ENCODE data around the gene GRIK2.

Gene GRIK2

GRCh38 chr6:101465863-101466262, 72.4 kb downstream of the GRIK2 start:
- no peaks in the 10 kb centered on the region for H3K4me1 ChIP-seq (ENCODE audit: control insufficient read depth, insufficient read depth, low read length)
- no peak overlapping the region for H3K9ac ChIP-seq (ENCODE audit: low read depth, low read length)
- H3K27me3 ChIP-seq (ENCODE audit: control insufficient read depth, insufficient read depth, low read length) = no peaks in the 10 kb centered on the region
- no peaks in the 10 kb centered on the region for H3K36me3 ChIP-seq (ENCODE audit: control insufficient read depth, insufficient read depth, low read length)
- no peak overlapping the region for H3K4me3 ChIP-seq (ENCODE audit: low read depth, low read length)
- H3K9me3 ChIP-seq (ENCODE audit: control insufficient read depth, insufficient read depth, low read length) = no peaks in the 10 kb centered on the region

- H3K27me3 ChIP-seq (ENCODE audit: control insufficient read depth, insufficient read depth, low read length) = no peaks in the 10 kb centered on the region
Measured at GRCh38 chr6:101477436-101477835, 83.9 kb downstream of the GRIK2 start.

GRCh38 chr6:101478891-101479290, 85.4 kb downstream of the GRIK2 start:
- no peaks in the 10 kb centered on the region for H3K4me1 ChIP-seq (ENCODE audit: control insufficient read depth, insufficient read depth, low read length)
- no peaks in the 10 kb centered on the region for H3K36me3 ChIP-seq (ENCODE audit: control insufficient read depth, insufficient read depth, low read length)
- H3K27me3 ChIP-seq (ENCODE audit: control insufficient read depth, insufficient read depth, low read length) = no peaks in the 10 kb centered on the region
- H3K9me3 ChIP-seq (ENCODE audit: control insufficient read depth, insufficient read depth, low read length) = no peaks in the 10 kb centered on the region
- no peak overlapping the region for H3K9ac ChIP-seq (ENCODE audit: low read depth, low read length)
- H3K4me3 ChIP-seq (ENCODE audit: low read depth, low read length) = no peak overlapping the region

More at GRCh38 chr6:101477436-101477835, 83.9 kb downstream of the GRIK2 start:
- no peaks in the 10 kb centered on the region for H3K36me3 ChIP-seq (ENCODE audit: control insufficient read depth, insufficient read depth, low read length)
- H3K4me1 ChIP-seq (ENCODE audit: control insufficient read depth, insufficient read depth, low read length) = no peaks in the 10 kb centered on the region
- no peaks in the 10 kb centered on the region for H3K9me3 ChIP-seq (ENCODE audit: control insufficient read depth, insufficient read depth, low read length)
- H3K9ac ChIP-seq (ENCODE audit: low read depth, low read length) = no peak overlapping the region
- no peak overlapping the region for H3K4me3 ChIP-seq (ENCODE audit: low read depth, low read length)

- Histone ChIP-seq H3K9ac (ENCODE audit: low read depth, low read length) (no peak overlapping the region), H3K27me3 (ENCODE audit: control insufficient read depth, insufficient read depth, low read length) (no peaks in the 10 kb centered on the region), H3K36me3 (ENCODE audit: control insufficient read depth, insufficient read depth, low read length) (no peaks in the 10 kb centered on the region), H3K4me3 (ENCODE audit: low read depth, low read length) (no peak overlapping the region), H3K9me3 (ENCODE audit: control insufficient read depth, insufficient read depth, low read length) (no peaks in the 10 kb centered on the region), H3K4me1 (ENCODE audit: control insufficient read depth, insufficient read depth, low read length) (peaks cover 7% of the 10 kb centered on the region)
Measured at GRCh38 chr6:101482606-101483005, 89.1 kb downstream of the GRIK2 start.

- Histone ChIP-seq H3K27me3 (ENCODE audit: control insufficient read depth, insufficient read depth, low read length) (no peaks in the 10 kb centered on the region), H3K36me3 (ENCODE audit: control insufficient read depth, insufficient read depth, low read length) (no peaks in the 10 kb centered on the region), H3K9ac (ENCODE audit: low read depth, low read length) (no peak overlapping the region), H3K4me1 (ENCODE audit: control insufficient read depth, insufficient read depth, low read length) (peaks cover 7% of the 10 kb centered on the region), H3K9me3 (ENCODE audit: control insufficient read depth, insufficient read depth, low read length) (no peaks in the 10 kb centered on the region), H3K4me3 (ENCODE audit: low read depth, low read length) (no peak overlapping the region)
Measured at GRCh38 chr6:101484781-101485180, 91.3 kb downstream of the GRIK2 start.

GRCh38 chr6:101486124-101486523, 92.6 kb downstream of the GRIK2 start:
- Histone ChIP-seq H3K9ac (ENCODE audit: low read depth, low read length) (no peak overlapping the region), H3K36me3 (ENCODE audit: control insufficient read depth, insufficient read depth, low read length) (no peaks in the 10 kb centered on the region)

GRCh38 chr6:101486726-101487125, 93.2 kb downstream of the GRIK2 start:
- no peak overlapping the region for H3K9ac ChIP-seq (ENCODE audit: low read depth, low read length)
- no peaks in the 10 kb centered on the region for H3K9me3 ChIP-seq (ENCODE audit: control insufficient read depth, insufficient read depth, low read length)
- no peaks in the 10 kb centered on the region for H3K27me3 ChIP-seq (ENCODE audit: control insufficient read depth, insufficient read depth, low read length)
- peaks cover 7% of the 10 kb centered on the region for H3K4me1 ChIP-seq (ENCODE audit: control insufficient read depth, insufficient read depth, low read length)
- no peaks in the 10 kb centered on the region for H3K36me3 ChIP-seq (ENCODE audit: control insufficient read depth, insufficient read depth, low read length)
- H3K4me3 ChIP-seq (ENCODE audit: low read depth, low read length) = no peak overlapping the region

More at GRCh38 chr6:101486124-101486523, 92.6 kb downstream of the GRIK2 start:
- Histone ChIP-seq H3K9me3 (ENCODE audit: control insufficient read depth, insufficient read depth, low read length) (no peaks in the 10 kb centered on the region), H3K27me3 (ENCODE audit: control insufficient read depth, insufficient read depth, low read length) (no peaks in the 10 kb centered on the region), H3K4me1 (ENCODE audit: control insufficient read depth, insufficient read depth, low read length) (peaks cover 7% of the 10 kb centered on the region), H3K4me3 (ENCODE audit: low read depth, low read length) (no peak overlapping the region)

- H3K9ac ChIP-seq (ENCODE audit: low read depth, low read length) = no peak overlapping the region
- H3K27me3 ChIP-seq (ENCODE audit: control insufficient read depth, insufficient read depth, low read length) = no peaks in the 10 kb centered on the region
- H3K4me1 ChIP-seq (ENCODE audit: control insufficient read depth, insufficient read depth, low read length) = peaks cover 7% of the 10 kb centered on the region
- H3K9me3 ChIP-seq (ENCODE audit: control insufficient read depth, insufficient read depth, low read length) = no peaks in the 10 kb centered on the region
- no peak overlapping the region for H3K4me3 ChIP-seq (ENCODE audit: low read depth, low read length)
- no peaks in the 10 kb centered on the region for H3K36me3 ChIP-seq (ENCODE audit: control insufficient read depth, insufficient read depth, low read length)
Measured at GRCh38 chr6:101489456-101489855, 95.9 kb downstream of the GRIK2 start.

- Histone ChIP-seq H3K27me3 (ENCODE audit: control insufficient read depth, insufficient read depth, low read length) (no peaks in the 10 kb centered on the region), H3K4me1 (ENCODE audit: control insufficient read depth, insufficient read depth, low read length) (peaks cover 6% of the 10 kb centered on the region), H3K9me3 (ENCODE audit: control insufficient read depth, insufficient read depth, low read length) (no peaks in the 10 kb centered on the region), H3K9ac (ENCODE audit: low read depth, low read length) (no peak overlapping the region), H3K4me3 (ENCODE audit: low read depth, low read length) (no peak overlapping the region), H3K36me3 (ENCODE audit: control insufficient read depth, insufficient read depth, low read length) (no peaks in the 10 kb centered on the region)
Measured at GRCh38 chr6:101490857-101491256, 97.3 kb downstream of the GRIK2 start.

GRCh38 chr6:101502818-101503217, 109.3 kb downstream of the GRIK2 start:
- no peaks in the 10 kb centered on the region for H3K4me1 ChIP-seq (ENCODE audit: control insufficient read depth, insufficient read depth, low read length)
- no peak overlapping the region for H3K4me3 ChIP-seq (ENCODE audit: low read depth, low read length)
- H3K9ac ChIP-seq (ENCODE audit: low read depth, low read length) = no peak overlapping the region
- no peaks in the 10 kb centered on the region for H3K9me3 ChIP-seq (ENCODE audit: control insufficient read depth, insufficient read depth, low read length)
- H3K27me3 ChIP-seq (ENCODE audit: control insufficient read depth, insufficient read depth, low read length) = no peaks in the 10 kb centered on the region
- no peaks in the 10 kb centered on the region for H3K36me3 ChIP-seq (ENCODE audit: control insufficient read depth, insufficient read depth, low read length)

GRCh38 chr6:101509536-101509935, 116.0 kb downstream of the GRIK2 start:
- H3K4me1 ChIP-seq (ENCODE audit: control insufficient read depth, insufficient read depth, low read length) = no peaks in the 10 kb centered on the region
- H3K9me3 ChIP-seq (ENCODE audit: control insufficient read depth, insufficient read depth, low read length) = no peaks in the 10 kb centered on the region
- no peak overlapping the region for H3K9ac ChIP-seq (ENCODE audit: low read depth, low read length)
- H3K36me3 ChIP-seq (ENCODE audit: control insufficient read depth, insufficient read depth, low read length) = no peaks in the 10 kb centered on the region
- no peak overlapping the region for H3K4me3 ChIP-seq (ENCODE audit: low read depth, low read length)
- H3K27me3 ChIP-seq (ENCODE audit: control insufficient read depth, insufficient read depth, low read length) = no peaks in the 10 kb centered on the region

GRCh38 chr6:101513181-101513580, 119.7 kb downstream of the GRIK2 start:
- Histone ChIP-seq H3K4me3 (ENCODE audit: low read depth, low read length) (no peak overlapping the region), H3K27me3 (ENCODE audit: control insufficient read depth, insufficient read depth, low read length) (no peaks in the 10 kb centered on the region), H3K9me3 (ENCODE audit: control insufficient read depth, insufficient read depth, low read length) (no peaks in the 10 kb centered on the region), H3K36me3 (ENCODE audit: control insufficient read depth, insufficient read depth, low read length) (no peaks in the 10 kb centered on the region), H3K9ac (ENCODE audit: low read depth, low read length) (no peak overlapping the region), H3K4me1 (ENCODE audit: control insufficient read depth, insufficient read depth, low read length) (no peaks in the 10 kb centered on the region)

- no peak overlapping the region for H3K4me3 ChIP-seq (ENCODE audit: low read depth, low read length)
- no peaks in the 10 kb centered on the region for H3K36me3 ChIP-seq (ENCODE audit: control insufficient read depth, insufficient read depth, low read length)
- no peaks in the 10 kb centered on the region for H3K9me3 ChIP-seq (ENCODE audit: control insufficient read depth, insufficient read depth, low read length)
- no peaks in the 10 kb centered on the region for H3K4me1 ChIP-seq (ENCODE audit: control insufficient read depth, insufficient read depth, low read length)
- no peak overlapping the region for H3K9ac ChIP-seq (ENCODE audit: low read depth, low read length)
- H3K27me3 ChIP-seq (ENCODE audit: control insufficient read depth, insufficient read depth, low read length) = no peaks in the 10 kb centered on the region
Measured at GRCh38 chr6:101516578-101516977, 123.1 kb downstream of the GRIK2 start.

All from iPS-15b (cell line).